ENCODE results near the gene DRC7.

DNA sequence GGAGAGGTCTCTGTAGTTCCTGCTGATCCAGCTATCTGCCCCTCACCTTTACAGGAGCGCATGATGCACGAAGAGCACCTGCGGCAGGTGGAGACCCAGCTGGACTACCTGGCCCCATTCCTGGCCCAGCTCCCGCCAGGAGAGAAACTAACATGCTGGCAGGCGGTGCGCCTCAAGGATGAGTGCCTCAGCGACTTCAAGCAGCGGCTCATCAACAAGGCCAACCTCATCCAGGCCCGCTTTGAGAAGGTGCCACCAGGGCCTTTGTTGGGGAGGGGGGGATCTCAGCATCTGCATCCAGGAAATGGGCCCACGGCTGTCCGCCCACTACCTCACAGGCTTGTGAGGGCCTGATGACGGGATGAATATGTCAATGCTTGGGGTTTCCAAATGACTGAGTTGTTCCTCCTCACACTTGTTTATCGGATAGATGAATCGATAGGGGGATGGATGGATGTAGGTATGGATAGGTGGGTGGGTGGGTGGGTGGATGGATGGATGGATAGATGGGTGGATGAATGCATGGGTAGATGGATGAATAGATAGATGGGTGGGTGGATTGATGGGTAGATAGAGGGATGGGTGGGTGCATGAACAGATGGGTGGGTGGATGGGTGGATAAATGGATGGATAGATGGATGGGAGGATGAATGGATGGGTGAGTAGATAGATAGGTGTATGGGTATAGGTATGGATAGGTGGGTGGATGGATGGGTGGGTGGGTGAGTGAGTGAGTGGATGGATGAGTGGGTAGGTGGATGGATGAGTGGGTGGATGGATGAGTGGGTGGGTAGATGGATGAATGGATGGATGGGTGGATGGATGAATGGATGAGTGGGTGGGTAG, 34.0 kb downstream of the DRC7 start:
- TF ChIP-seq STAT6 (CRISPR knock-in tag; conservative IDR thresholded peaks at IDR 0.05; ENCODE audit: low read depth): no peak
- TF ChIP-seq NFYB (CRISPR knock-in tag; conservative IDR thresholded peaks at IDR 0.05; ENCODE audit: low read depth): no peak
- no peak for TF ChIP-seq JUN (CRISPR knock-in tag; IDR thresholded peaks at IDR 0.05)
- TF ChIP-seq, protein P1, sequence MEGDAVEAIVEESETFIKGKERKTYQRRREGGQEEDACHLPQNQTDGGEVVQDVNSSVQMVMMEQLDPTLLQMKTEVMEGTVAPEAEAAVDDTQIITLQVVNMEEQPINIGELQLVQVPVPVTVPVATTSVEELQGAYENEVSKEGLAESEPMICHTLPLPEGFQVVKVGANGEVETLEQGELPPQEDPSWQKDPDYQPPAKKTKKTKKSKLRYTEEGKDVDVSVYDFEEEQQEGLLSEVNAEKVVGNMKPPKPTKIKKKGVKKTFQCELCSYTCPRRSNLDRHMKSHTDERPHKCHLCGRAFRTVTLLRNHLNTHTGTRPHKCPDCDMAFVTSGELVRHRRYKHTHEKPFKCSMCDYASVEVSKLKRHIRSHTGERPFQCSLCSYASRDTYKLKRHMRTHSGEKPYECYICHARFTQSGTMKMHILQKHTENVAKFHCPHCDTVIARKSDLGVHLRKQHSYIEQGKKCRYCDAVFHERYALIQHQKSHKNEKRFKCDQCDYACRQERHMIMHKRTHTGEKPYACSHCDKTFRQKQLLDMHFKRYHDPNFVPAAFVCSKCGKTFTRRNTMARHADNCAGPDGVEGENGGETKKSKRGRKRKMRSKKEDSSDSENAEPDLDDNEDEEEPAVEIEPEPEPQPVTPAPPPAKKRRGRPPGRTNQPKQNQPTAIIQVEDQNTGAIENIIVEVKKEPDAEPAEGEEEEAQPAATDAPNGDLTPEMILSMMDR (IDR thresholded peaks at IDR 0.05): no peak
- no peak for TF ChIP-seq MYBL2 (CRISPR knock-in tag; IDR thresholded peaks at IDR 0.05)
- TF ChIP-seq MXD4 (CRISPR knock-in tag; IDR thresholded peaks at IDR 0.05; ENCODE audit: borderline replicate concordance): no peak
- TF ChIP-seq, protein P2, sequence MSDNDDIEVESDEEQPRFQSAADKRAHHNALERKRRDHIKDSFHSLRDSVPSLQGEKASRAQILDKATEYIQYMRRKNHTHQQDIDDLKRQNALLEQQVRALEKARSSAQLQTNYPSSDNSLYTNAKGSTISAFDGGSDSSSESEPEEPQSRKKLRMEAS (CRISPR knock-in tag; IDR thresholded peaks at IDR 0.05): no peak
- TF ChIP-seq, protein P3, sequence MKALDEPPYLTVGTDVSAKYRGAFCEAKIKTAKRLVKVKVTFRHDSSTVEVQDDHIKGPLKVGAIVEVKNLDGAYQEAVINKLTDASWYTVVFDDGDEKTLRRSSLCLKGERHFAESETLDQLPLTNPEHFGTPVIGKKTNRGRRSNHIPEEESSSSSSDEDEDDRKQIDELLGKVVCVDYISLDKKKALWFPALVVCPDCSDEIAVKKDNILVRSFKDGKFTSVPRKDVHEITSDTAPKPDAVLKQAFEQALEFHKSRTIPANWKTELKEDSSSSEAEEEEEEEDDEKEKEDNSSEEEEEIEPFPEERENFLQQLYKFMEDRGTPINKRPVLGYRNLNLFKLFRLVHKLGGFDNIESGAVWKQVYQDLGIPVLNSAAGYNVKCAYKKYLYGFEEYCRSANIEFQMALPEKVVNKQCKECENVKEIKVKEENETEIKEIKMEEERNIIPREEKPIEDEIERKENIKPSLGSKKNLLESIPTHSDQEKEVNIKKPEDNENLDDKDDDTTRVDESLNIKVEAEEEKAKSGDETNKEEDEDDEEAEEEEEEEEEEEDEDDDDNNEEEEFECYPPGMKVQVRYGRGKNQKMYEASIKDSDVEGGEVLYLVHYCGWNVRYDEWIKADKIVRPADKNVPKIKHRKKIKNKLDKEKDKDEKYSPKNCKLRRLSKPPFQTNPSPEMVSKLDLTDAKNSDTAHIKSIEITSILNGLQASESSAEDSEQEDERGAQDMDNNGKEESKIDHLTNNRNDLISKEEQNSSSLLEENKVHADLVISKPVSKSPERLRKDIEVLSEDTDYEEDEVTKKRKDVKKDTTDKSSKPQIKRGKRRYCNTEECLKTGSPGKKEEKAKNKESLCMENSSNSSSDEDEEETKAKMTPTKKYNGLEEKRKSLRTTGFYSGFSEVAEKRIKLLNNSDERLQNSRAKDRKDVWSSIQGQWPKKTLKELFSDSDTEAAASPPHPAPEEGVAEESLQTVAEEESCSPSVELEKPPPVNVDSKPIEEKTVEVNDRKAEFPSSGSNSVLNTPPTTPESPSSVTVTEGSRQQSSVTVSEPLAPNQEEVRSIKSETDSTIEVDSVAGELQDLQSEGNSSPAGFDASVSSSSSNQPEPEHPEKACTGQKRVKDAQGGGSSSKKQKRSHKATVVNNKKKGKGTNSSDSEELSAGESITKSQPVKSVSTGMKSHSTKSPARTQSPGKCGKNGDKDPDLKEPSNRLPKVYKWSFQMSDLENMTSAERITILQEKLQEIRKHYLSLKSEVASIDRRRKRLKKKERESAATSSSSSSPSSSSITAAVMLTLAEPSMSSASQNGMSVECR (CRISPR knock-in tag; IDR thresholded peaks at IDR 0.05; ENCODE audit: borderline replicate concordance): no peak
- TF ChIP-seq FOXJ3 (CRISPR knock-in tag; IDR thresholded peaks at IDR 0.05; ENCODE audit: borderline replicate concordance): no peak
- no peak for TF ChIP-seq NR3C1 (CRISPR knock-in tag; conservative IDR thresholded peaks at IDR 0.05; ENCODE audit: low read depth)
- TF ChIP-seq, protein P4, sequence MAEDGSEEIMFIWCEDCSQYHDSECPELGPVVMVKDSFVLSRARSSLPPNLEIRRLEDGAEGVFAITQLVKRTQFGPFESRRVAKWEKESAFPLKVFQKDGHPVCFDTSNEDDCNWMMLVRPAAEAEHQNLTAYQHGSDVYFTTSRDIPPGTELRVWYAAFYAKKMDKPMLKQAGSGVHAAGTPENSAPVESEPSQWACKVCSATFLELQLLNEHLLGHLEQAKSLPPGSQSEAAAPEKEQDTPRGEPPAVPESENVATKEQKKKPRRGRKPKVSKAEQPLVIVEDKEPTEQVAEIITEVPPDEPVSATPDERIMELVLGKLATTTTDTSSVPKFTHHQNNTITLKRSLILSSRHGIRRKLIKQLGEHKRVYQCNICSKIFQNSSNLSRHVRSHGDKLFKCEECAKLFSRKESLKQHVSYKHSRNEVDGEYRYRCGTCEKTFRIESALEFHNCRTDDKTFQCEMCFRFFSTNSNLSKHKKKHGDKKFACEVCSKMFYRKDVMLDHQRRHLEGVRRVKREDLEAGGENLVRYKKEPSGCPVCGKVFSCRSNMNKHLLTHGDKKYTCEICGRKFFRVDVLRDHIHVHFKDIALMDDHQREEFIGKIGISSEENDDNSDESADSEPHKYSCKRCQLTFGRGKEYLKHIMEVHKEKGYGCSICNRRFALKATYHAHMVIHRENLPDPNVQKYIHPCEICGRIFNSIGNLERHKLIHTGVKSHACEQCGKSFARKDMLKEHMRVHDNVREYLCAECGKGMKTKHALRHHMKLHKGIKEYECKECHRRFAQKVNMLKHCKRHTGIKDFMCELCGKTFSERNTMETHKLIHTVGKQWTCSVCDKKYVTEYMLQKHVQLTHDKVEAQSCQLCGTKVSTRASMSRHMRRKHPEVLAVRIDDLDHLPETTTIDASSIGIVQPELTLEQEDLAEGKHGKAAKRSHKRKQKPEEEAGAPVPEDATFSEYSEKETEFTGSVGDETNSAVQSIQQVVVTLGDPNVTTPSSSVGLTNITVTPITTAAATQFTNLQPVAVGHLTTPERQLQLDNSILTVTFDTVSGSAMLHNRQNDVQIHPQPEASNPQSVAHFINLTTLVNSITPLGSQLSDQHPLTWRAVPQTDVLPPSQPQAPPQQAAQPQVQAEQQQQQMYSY (CRISPR knock-in tag; IDR thresholded peaks at IDR 0.05): no peak
- TF ChIP-seq, protein P5, sequence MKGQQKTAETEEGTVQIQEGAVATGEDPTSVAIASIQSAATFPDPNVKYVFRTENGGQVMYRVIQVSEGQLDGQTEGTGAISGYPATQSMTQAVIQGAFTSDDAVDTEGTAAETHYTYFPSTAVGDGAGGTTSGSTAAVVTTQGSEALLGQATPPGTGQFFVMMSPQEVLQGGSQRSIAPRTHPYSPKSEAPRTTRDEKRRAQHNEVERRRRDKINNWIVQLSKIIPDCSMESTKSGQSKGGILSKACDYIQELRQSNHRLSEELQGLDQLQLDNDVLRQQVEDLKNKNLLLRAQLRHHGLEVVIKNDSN (CRISPR knock-in tag; IDR thresholded peaks at IDR 0.05): no peak
- no peak for TF ChIP-seq SP1 (CRISPR knock-in tag; conservative IDR thresholded peaks at IDR 0.05)
- no peak for TF ChIP-seq HMGXB4 (CRISPR knock-in tag; IDR thresholded peaks at IDR 0.05)

All from WTC11 (cell line).